Endothelial cell of umbilical vein (primary cell): ENCODE data around the gene SNAI3. TPM values are rescaled to one million over a fixed set of nuclear protein-coding genes. Genes with fewer than 3 reads are reported as not detected.

ENCODE experiments used
- BruUV-seq: library from RNA; stranded (reverse); fragments of 400-500 nt; replicated peaks from 2 replicates; lab custom pipeline; 2021; lab: Mats Ljungman, UMichigan
- CTCF ChIA-PET: fragments of 300-600, 350-600 bp; sonication (Branson Sonifier 250); formaldehyde crosslinking; loops from one replicate; lab custom pipeline; 2021; ENCODE audit warnings: antibody characterized with exemption, inconsistent platforms; lab: Charles Lee
- POLR2A ChIA-PET: fragments of 300-600, 350-600 bp; sonication (Branson Sonifier 250); formaldehyde crosslinking; loops from one replicate; lab custom pipeline; 2021; ENCODE audit warnings: antibody characterized with exemption, inconsistent platforms; lab: Charles Lee
- DNase-seq: peaks from one replicate; pipeline ENCODE4 v3.0.0-alpha.2; 2011; ENCODE audit warnings: low read depth, low spot score
- FAIRE-seq: peaks from 2 replicates; lab custom pipeline; 2011; peaks lifted over from hg19 to GRCh38; lab: Jason Lieb, UNC
- H2AFZ ChIP-seq: 2 replicates; pipeline ENCODE4 v1.6.0; 2012; ENCODE audit warnings: low read depth, low read length, control low read depth, inconsistent platforms
- H3K27ac ChIP-seq: 2 replicates; pipeline ENCODE4 v1.5.1; 2011; ENCODE audit warnings: low read depth, mild to moderate bottlenecking, control low read depth, low read length, moderate library complexity; ENCODE audit not compliant: insufficient read depth
- H3K27me3 ChIP-seq, 2 experiments: 2 replicates each; pipeline versions ENCODE4 v1.6.0 to v1.6.1; 2011; ENCODE audit warnings: low read length in 2 of 2, mixed read lengths in 1 of 2; ENCODE audit not compliant: control insufficient read depth in 2 of 2, insufficient read depth in 2 of 2
- H3K36me3 ChIP-seq, 2 experiments: 2 replicates in 1 of 2; 3 replicates in 1 of 2; pipeline ENCODE4 v1.5.1; 2011; ENCODE audit warnings: low read length in 2 of 2, mild to moderate bottlenecking in 1 of 2, moderate library complexity in 1 of 2; ENCODE audit not compliant: control insufficient read depth in 2 of 2, insufficient read depth in 2 of 2; ENCODE audit errors: extremely low read depth in 1 of 2
- H3K4me1 ChIP-seq: 3 replicates; pipeline ENCODE4 v1.5.1; 2011; ENCODE audit warnings: mild to moderate bottlenecking, low read length; ENCODE audit not compliant: control insufficient read depth, insufficient read depth; ENCODE audit errors: extremely low read depth
- H3K4me2 ChIP-seq: 2 replicates; pipeline ENCODE4 v1.6.1; 2011; ENCODE audit warnings: low read length, control low read depth, mixed read lengths; ENCODE audit not compliant: insufficient read depth
- H3K4me3 ChIP-seq, 3 experiments: fragments of 200-600 bp in 1 of 3; sonication (generic), shearing (Covaris generic) in 1 of 3; replicated peaks in 1 of 3; 2 replicates each; pipeline ENCODE4 v1.5.1; 2011 to 2016; ENCODE audit warnings: control low read depth in 3 of 3, low read length in 3 of 3, mild to moderate bottlenecking in 2 of 3, inconsistent platforms in 1 of 3, low read depth in 1 of 3, moderate library complexity in 1 of 3; ENCODE audit not compliant: insufficient read depth in 1 of 3
- H3K79me2 ChIP-seq: 2 replicates; pipeline ENCODE4 v1.6.0; 2012; ENCODE audit warnings: low read length, inconsistent platforms; ENCODE audit not compliant: control insufficient read depth, insufficient read depth
- H3K9ac ChIP-seq: replicated peaks from 2 replicates; pipeline ENCODE3; 2011; ENCODE audit warnings: low read length, control low read depth; ENCODE audit not compliant: insufficient read depth; ENCODE audit errors: extremely low read depth
- H3K9me1 ChIP-seq: replicated peaks from 3 replicates; pipeline ENCODE4 v1.6.0; 2011; ENCODE audit warnings: mild to moderate bottlenecking, low read length; ENCODE audit not compliant: control insufficient read depth, insufficient read depth; ENCODE audit errors: extremely low read depth
- H3K9me3 ChIP-seq: replicated peaks from 2 replicates; pipeline ENCODE4 v1.5.1; 2012; ENCODE audit warnings: low read length, inconsistent platforms; ENCODE audit not compliant: control insufficient read depth, insufficient read depth
- H4K20me1 ChIP-seq: replicated peaks from 2 replicates; pipeline ENCODE3; 2011; ENCODE audit warnings: mild to moderate bottlenecking, low read length; ENCODE audit not compliant: control insufficient read depth, insufficient read depth; ENCODE audit errors: extremely low read depth
- CTCF ChIP-seq, 2 donors: IDR thresholded peaks; 1 replicate in 1 of 2; 2 replicates in 1 of 2; pipeline ENCODE4 v1.5.1; 2011; ENCODE audit warnings: low read length in 2 of 2, mild to moderate bottlenecking in 2 of 2, moderate library complexity in 2 of 2, control low read depth in 1 of 2, inconsistent platforms in 1 of 2, low read depth in 1 of 2; ENCODE audit not compliant: insufficient read depth in 1 of 2; ENCODE audit errors: extremely low read depth in 1 of 2
- EZH2 ChIP-seq: IDR thresholded peaks from 2 replicates; pipeline ENCODE4 v1.6.1; 2012; ENCODE audit warnings: borderline replicate concordance, low read depth, mild to moderate bottlenecking, moderate library complexity, low read length, inconsistent platforms; ENCODE audit not compliant: severe bottlenecking
- FOS ChIP-seq: IDR thresholded peaks from 2 replicates; pipeline ENCODE4 v1.6.1; 2011; ENCODE audit warnings: mild to moderate bottlenecking, low read length, moderate library complexity, borderline replicate concordance; ENCODE audit not compliant: insufficient read depth
- GATA2 ChIP-seq: IDR thresholded peaks from 2 replicates; pipeline ENCODE4 v1.7.0; 2011; ENCODE audit warnings: low read depth, mild to moderate bottlenecking, moderate library complexity, mixed read lengths, low read length; ENCODE audit not compliant: insufficient read length, insufficient read depth
- JUN ChIP-seq: IDR thresholded peaks from 2 replicates; pipeline ENCODE4 v1.6.1; 2011; ENCODE audit warnings: borderline replicate concordance, low read depth; ENCODE audit not compliant: insufficient read length, insufficient read depth
- MAX ChIP-seq: IDR thresholded peaks from 2 replicates; pipeline ENCODE4 v1.6.1; 2011; ENCODE audit not compliant: insufficient read depth, insufficient read length
- MYC ChIP-seq: IDR thresholded peaks from one replicate; pipeline ENCODE4 v1.6.1; 2011; ENCODE audit warnings: mild to moderate bottlenecking, low read depth, low read length
- POLR2A ChIP-seq: IDR thresholded peaks from 2 replicates; pipeline ENCODE4 v1.6.1; 2012; ENCODE audit warnings: low read depth, mild to moderate bottlenecking, control low read depth, low read length
- POLR2AphosphoS5 ChIP-seq: IDR thresholded peaks from 2 replicates; pipeline ENCODE4 v1.6.1; 2012; ENCODE audit warnings: low read depth, mild to moderate bottlenecking, control low read depth, low read length, moderate library complexity; ENCODE audit not compliant: insufficient read depth
- dilution Hi-C: fragments of 300-500 bp; cut with MboI; formaldehyde crosslinking; loops from one replicate; pipeline ENCODE4 v1.15.0; 2019; ENCODE audit warnings: low sequenced_read_pairs; ENCODE audit not compliant: extremely low pct_ligation_motif_present
- intact Hi-C: fragments of 100-400 bp; cut with micrococcal nuclease; formaldehyde crosslinking; loops from one replicate; pipeline ENCODE4 v1.10.0; 2022
- polyA plus RNA-seq, 4 experiments: library from polyadenylated mRNA; depleted of rRNA in 3 of 4; stranded (reverse) in 3 of 4; unstranded in 1 of 4; fragments of >200 nt; gene quantifications; 2 replicates each; pipeline versions ENCODE4 v1.2.1 to v1.2.3, GENCODE V29; 2011 to 2012; ENCODE audit warnings: missing spikeins in 1 of 4
- total RNA-seq: library from RNA; stranded (reverse); gene quantifications from 2 replicates; pipeline ENCODE4 v1.2.3, GENCODE V29; 2021

SNAI3 gene
- total and polyA plus RNA-seq, 2 donors (not counting 3 experiments of a cell fraction or from before 2014, with no cell fraction given) = 0.30 to 0.31 TPM

- no peaks in the 10 kb centered on the region for H3K9me1 ChIP-seq
- POLR2A ChIA-PET = no interaction called here
- H3K79me2 ChIP-seq = peaks cover 2% of the 10 kb centered on the region
- no peak overlapping the region for H2AFZ ChIP-seq
- no peak overlapping the region for H3K4me2 ChIP-seq
- H3K4me3 ChIP-seq = no peak overlapping the region
- no peak overlapping the region for H3K9ac ChIP-seq
- no TSS peak for BruUV-seq
- dilution Hi-C loops (no loop called here), intact Hi-C loops (no loop called here)
- TF ChIP-seq JUN (no peak), POLR2AphosphoS5 (no peak), CTCF (IDR thresholded peaks at IDR 0.05; ENCODE audit: extremely low read depth in 1 of 2, insufficient read depth in 1 of 2, low read depth in 1 of 2, low read length in 2 of 2) (no peak)
- no peaks in the 10 kb centered on the region for H3K4me1 ChIP-seq
- H3K36me3 ChIP-seq = peaks cover 17 to 70% of the 10 kb centered on the region in 2 experiments
- CTCF ChIA-PET = interaction anchor here (1.2 kb wide), 1 partner anchor 11 kb away, joined by 3 read pairs; no protein-coding TSS in a partner anchor
- no peaks in the 10 kb centered on the region for H3K9me3 ChIP-seq
- FAIRE-seq = no peak
- H3K27ac ChIP-seq = no peak overlapping the region
- no peaks in the 10 kb centered on the region for H3K27me3 ChIP-seq
- H4K20me1 ChIP-seq = no peaks in the 10 kb centered on the region
- DNase-seq = no peak
These were observed 40.7 kb upstream of the SNAI3 start for GRCh38 chr16:88726981-88727380.

- H3K4me1 ChIP-seq = no peaks in the 10 kb centered on the region
- POLR2A ChIA-PET = no interaction called here
- no peak overlapping the region for H3K4me2 ChIP-seq
- peaks cover 2% of the 10 kb centered on the region for H3K79me2 ChIP-seq
- intact Hi-C loops = no loop called here
- CTCF ChIA-PET = no interaction called here
- H3K9me3 ChIP-seq = no peaks in the 10 kb centered on the region
- dilution Hi-C loops = no loop called here
- peaks cover 16 to 70% of the 10 kb centered on the region in 2 experiments for H3K36me3 ChIP-seq
- H4K20me1 ChIP-seq = no peaks in the 10 kb centered on the region
- BruUV-seq = no TSS peak
- no peaks in the 10 kb centered on the region for H3K9me1 ChIP-seq
- H3K9ac ChIP-seq = no peak overlapping the region
- no peak overlapping the region for H3K4me3 ChIP-seq
- no peaks in the 10 kb centered on the region for H3K27me3 ChIP-seq
- no peak for FAIRE-seq
- H2AFZ ChIP-seq = no peak overlapping the region
- no peak overlapping the region for H3K27ac ChIP-seq
- no peak for DNase-seq
- TF ChIP-seq CTCF (IDR thresholded peaks at IDR 0.05; ENCODE audit: extremely low read depth in 1 of 2, insufficient read depth in 1 of 2, low read depth in 1 of 2, low read length in 2 of 2) (no peak), JUN (no peak), POLR2AphosphoS5 (no peak), POLR2A (no peak), MYC (no peak), GATA2 (no peak), FOS (no peak), EZH2 (no peak), MAX (no peak)
These were observed 40.1 kb upstream of the SNAI3 start for GRCh38 chr16:88726408-88726749.
